GM23338 (cell line): Measurements from ENCODE around the gene TIMP3.

Experiments used
- CREB1 ChIP-seq: fragments of 250-450 bp; sonication (Bioruptor Pico); IDR thresholded peaks from 2 replicates; pipeline ENCODE4 v1.5.0; 2020; ENCODE audit warnings: low read depth, mild to moderate bottlenecking, moderate library complexity
- EZH2 ChIP-seq: fragments of 200-600 bp; sonication (generic); IDR thresholded peaks from one replicate; pipeline ENCODE4 v1.8.0; 2017; ENCODE audit warnings: antibody characterized with exemption, mild to moderate bottlenecking, low read depth; ENCODE audit not compliant: unreplicated experiment
- EZH2phosphoT487 ChIP-seq: fragments of 200-600 bp; sonication (generic); IDR thresholded peaks from one replicate; pipeline ENCODE4 v1.8.1; 2018; ENCODE audit warnings: antibody characterized with exemption; ENCODE audit not compliant: unreplicated experiment
- JUNB ChIP-seq: IDR thresholded peaks from one replicate; pipeline ENCODE4 v1.6.1; 2016; ENCODE audit warnings: antibody characterized with exemption; ENCODE audit not compliant: unreplicated experiment
- POLR2AphosphoS5 ChIP-seq: IDR thresholded peaks from 2 replicates; pipeline ENCODE4 v1.6.1; 2016; ENCODE audit warnings: antibody characterized with exemption, low read depth
- ZNF331 ChIP-seq: fragments of 250-450 bp; sonication (Bioruptor Pico); IDR thresholded peaks from 2 replicates; pipeline ENCODE4 v1.5.0; 2020; ENCODE audit warnings: low read depth, mild to moderate bottlenecking, moderate library complexity
- TF ChIP-seq, protein P1 (sequence below): IDR thresholded peaks from one replicate; pipeline ENCODE4 v1.6.1; 2018; ENCODE audit warnings: antibody characterized with exemption; ENCODE audit not compliant: unreplicated experiment
- TF ChIP-seq, protein P2 (sequence below), 2 experiments: fragments of 200-600 bp in 1 of 2; sonication (generic) in 1 of 2; conservative IDR thresholded peaks; 2 replicates each; pipeline versions ENCODE4 v1.5.1 to v1.6.1; 2016 to 2017; ENCODE audit warnings: antibody characterized with exemption in 2 of 2, low read depth in 2 of 2, mild to moderate bottlenecking in 2 of 2, moderate library complexity in 1 of 2

DNA sequence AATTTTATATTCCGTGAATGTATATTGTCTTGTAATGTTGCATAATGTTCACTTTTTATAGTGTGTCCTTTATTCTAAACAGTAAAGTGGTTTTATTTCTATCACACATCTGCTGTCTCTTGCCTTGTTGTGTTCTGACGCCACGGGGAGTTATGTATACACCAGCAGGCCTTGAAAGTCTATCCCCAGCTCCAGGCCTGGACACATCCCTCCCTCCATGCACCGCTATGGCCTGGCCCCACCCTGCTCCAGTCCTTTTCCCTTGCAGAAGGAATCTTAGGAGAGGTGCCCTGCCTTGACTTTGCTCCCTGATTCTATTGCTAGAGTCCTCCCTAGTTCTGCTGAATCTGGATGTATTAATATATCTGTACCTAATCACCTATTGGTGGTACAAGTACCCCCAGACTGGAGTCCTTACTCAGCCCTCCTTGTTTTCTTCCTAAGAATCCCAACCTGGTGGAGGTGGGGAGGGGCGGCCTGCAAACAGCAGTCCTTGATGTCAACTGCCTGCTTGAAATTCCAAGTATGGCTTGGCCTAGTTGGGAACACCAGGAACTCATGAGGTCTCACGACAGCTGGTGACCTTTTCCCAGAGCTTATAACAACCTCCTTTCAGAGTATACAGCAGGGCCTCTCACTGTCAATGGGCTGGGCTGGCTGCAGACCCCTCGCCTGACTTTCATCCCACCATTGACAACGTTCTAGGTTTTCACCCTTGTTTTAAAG is 61.6 kb downstream of the TIMP3 start:
- TF ChIP-seq, protein P1, sequence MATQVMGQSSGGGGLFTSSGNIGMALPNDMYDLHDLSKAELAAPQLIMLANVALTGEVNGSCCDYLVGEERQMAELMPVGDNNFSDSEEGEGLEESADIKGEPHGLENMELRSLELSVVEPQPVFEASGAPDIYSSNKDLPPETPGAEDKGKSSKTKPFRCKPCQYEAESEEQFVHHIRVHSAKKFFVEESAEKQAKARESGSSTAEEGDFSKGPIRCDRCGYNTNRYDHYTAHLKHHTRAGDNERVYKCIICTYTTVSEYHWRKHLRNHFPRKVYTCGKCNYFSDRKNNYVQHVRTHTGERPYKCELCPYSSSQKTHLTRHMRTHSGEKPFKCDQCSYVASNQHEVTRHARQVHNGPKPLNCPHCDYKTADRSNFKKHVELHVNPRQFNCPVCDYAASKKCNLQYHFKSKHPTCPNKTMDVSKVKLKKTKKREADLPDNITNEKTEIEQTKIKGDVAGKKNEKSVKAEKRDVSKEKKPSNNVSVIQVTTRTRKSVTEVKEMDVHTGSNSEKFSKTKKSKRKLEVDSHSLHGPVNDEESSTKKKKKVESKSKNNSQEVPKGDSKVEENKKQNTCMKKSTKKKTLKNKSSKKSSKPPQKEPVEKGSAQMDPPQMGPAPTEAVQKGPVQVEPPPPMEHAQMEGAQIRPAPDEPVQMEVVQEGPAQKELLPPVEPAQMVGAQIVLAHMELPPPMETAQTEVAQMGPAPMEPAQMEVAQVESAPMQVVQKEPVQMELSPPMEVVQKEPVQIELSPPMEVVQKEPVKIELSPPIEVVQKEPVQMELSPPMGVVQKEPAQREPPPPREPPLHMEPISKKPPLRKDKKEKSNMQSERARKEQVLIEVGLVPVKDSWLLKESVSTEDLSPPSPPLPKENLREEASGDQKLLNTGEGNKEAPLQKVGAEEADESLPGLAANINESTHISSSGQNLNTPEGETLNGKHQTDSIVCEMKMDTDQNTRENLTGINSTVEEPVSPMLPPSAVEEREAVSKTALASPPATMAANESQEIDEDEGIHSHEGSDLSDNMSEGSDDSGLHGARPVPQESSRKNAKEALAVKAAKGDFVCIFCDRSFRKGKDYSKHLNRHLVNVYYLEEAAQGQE = no peak
- TF ChIP-seq, protein P2, sequence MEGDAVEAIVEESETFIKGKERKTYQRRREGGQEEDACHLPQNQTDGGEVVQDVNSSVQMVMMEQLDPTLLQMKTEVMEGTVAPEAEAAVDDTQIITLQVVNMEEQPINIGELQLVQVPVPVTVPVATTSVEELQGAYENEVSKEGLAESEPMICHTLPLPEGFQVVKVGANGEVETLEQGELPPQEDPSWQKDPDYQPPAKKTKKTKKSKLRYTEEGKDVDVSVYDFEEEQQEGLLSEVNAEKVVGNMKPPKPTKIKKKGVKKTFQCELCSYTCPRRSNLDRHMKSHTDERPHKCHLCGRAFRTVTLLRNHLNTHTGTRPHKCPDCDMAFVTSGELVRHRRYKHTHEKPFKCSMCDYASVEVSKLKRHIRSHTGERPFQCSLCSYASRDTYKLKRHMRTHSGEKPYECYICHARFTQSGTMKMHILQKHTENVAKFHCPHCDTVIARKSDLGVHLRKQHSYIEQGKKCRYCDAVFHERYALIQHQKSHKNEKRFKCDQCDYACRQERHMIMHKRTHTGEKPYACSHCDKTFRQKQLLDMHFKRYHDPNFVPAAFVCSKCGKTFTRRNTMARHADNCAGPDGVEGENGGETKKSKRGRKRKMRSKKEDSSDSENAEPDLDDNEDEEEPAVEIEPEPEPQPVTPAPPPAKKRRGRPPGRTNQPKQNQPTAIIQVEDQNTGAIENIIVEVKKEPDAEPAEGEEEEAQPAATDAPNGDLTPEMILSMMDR (conservative IDR thresholded peaks at IDR 0.05; ENCODE audit: low read depth in 2 of 2) = no peak
- no peak for TF ChIP-seq EZH2phosphoT487
- no peak for TF ChIP-seq ZNF331 (CRISPR knock-in tag)
- TF ChIP-seq POLR2AphosphoS5 = no peak
- no peak for TF ChIP-seq EZH2
- TF ChIP-seq CREB1 (CRISPR knock-in tag) = no peak
- no peak for TF ChIP-seq JUNB
